Activated naive CD4-positive, alpha-beta T cell treated with anti-CD3 and anti-CD28 coated beads, Interleukin-2, amount 50 U/mL, for 72 hours (primary cell): Measurements from ENCODE around the gene SRSF4. TPM values are rescaled to one million over a fixed set of nuclear protein-coding genes. Genes with fewer than 3 reads are reported as not detected.
"Not testable (repeated sequence)": the region's sequence is repeated elsewhere in the genome, so short reads cannot be mapped to it uniquely, and the experiment has no call there.

Source experiments
- ATAC-seq, 2 donors: fragments of 150-1000 bp; cut with Tn5 transposase; 2 replicates each; pipeline ENCODE4 v1.10.0; 2021; ENCODE audit warnings: mild to moderate bottlenecking in 2 of 2, moderate library complexity in 2 of 2
- DNase-seq, 2 donors: peaks; one replicate each; pipeline ENCODE4 v3.0.0; 2021 to 2022; ENCODE audit warnings: low spot score in 2 of 2
- H3K27ac Mint-ChIP-seq, 2 donors: one replicate each; pipeline ENCODE4 v1.8.0; 2022; ENCODE audit warnings: mild to moderate bottlenecking in 2 of 2, mixed read lengths in 2 of 2
- H3K36me3 Mint-ChIP-seq, 2 donors: one replicate each; pipeline ENCODE4 v1.8.0; 2022; ENCODE audit warnings: mixed read lengths in 2 of 2
- H3K9me3 Mint-ChIP-seq, 2 donors: one replicate each; pipeline ENCODE4 v1.8.0; 2022; ENCODE audit warnings: mixed read lengths in 2 of 2
- total RNA-seq, 2 donors: library from RNA; stranded (reverse); gene quantifications; one replicate each; pipeline ENCODE4 v1.2.3, GENCODE V29; 2022

The SRSF4 gene
- 100 to 1,000 TPM; 139 to 163 TPM for total RNA-seq

DNA sequence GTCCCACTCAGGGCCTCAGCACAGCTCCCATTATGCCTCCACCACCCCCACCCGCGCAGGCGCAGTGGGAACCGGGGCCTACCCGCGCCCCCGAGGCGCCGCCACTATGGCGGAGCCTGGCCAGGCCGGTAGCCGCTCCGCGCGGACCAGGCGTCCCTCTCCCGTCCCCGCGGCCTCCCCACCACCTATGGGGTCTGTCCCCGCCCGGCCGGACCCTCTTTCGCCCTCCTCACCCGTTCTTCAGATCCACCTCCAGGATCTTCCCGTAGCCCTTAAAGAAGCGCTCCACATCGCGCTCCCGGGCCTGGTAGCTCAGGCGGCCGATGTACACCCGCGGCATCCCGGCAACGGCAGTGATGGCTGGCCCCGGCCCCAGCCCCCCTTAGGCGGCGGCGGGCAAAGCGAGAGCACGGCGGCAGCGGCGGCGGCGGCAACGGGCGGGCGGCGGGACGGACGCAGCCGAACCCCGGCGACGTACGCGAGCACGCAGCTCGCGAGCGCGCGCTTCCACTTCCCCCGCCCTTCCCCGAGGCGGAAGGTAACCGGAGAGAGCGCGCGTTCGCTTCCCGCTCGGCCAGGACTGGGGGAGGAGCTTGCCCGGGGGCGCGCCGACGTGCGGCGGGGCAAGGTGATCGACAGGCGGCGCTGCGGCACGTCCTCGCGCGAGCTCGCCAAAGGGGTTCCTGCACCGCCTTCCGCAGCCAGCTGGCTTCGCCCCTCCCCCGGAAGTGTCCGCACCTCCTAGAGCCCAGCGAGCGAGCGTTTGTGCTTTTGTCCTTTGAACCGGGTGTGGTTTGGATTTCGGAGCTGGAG lies at the start of gene SRSF4:
Gene SRSF4, minus strand, starts transcription at position 488 of the 813 bp plus-strand sequence. Its CDS starts 148 bp downstream, at position 340.
- Mint-ChIP-seq H3K27ac (peak within 1 kb of the TSS; percentile 96 to 98), H3K9me3 (no peaks in the 10 kb centered on the region)

DNA sequence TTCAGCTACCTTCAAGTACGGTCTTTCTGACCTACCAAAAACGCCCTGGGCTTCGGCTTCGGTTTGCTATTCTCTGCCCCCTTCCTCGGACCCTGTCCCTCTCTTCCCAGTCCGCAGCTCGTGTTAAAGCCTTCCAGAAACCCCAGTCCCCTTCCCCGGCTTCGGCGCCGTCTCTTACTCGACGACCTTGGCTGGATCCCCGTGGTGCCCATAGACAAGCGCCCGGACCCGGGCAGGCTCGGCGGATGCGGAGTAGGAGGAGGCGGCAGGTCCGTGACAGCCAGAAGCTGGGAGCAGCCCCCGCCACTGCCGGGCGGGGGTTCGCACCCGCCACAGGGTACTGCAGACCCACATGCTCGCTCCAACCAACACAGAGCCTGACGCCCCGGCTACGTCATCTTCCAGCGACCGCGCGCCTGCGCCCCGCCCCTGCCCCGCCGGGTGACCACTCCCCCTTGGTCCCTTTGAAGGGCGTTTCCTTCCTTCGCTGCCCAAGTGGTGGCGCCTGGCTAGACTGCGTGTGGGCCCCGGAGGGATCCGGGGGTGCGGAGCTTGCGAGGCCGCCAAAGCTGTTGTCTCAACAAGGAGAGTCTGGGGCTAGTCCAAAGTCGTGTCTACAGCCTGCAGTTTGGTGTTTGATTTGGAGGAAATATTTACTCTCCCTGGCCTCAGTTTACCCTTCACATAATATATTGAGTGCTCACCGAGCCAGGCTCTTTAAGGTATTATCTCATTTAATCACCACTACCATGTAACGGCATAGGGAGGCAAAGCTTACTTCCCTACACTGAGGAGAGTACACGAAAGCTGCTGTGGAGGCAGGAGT lies 49.1 kb upstream of the SRSF4 start, which contains the start of gene MECR:
Gene MECR, minus strand, starts transcription at position 382 of the 826 bp plus-strand sequence. Its CDS starts 28 bp downstream, at position 354.
- peaks cover 6% of the 10 kb centered on the region in 2 donors for H3K36me3 Mint-ChIP-seq
- H3K9me3 Mint-ChIP-seq = no peaks in the 10 kb centered on the region
- ATAC-seq (peak; percentile 99), DNase-seq (peak; percentile 97 to 98)
- peak within 1 kb of the TSS; percentile 97 to 100 for H3K27ac Mint-ChIP-seq

More for the DNA sequence above, at the start of gene SRSF4:
- peaks cover 28 to 36% of the 10 kb centered on the region in 2 donors for H3K36me3 Mint-ChIP-seq
- peak; percentile 92 for ATAC-seq
- peak; percentile 99 for DNase-seq

- Mint-ChIP-seq H3K27ac (peak overlapping the region; percentile 97 to 100), H3K36me3 (peaks cover 6% of the 10 kb centered on the region in 2 donors), H3K9me3 (no peaks in the 10 kb centered on the region)
- DNase-seq (no peak), ATAC-seq (no peak)
Measured at GRCh38 chr1:29230204-29230552, 48.5 kb upstream of the SRSF4 start.

GRCh38 chr1:29227511-29227910 lies 45.8 kb upstream of the SRSF4 start:
- Mint-ChIP-seq H3K9me3 (no peaks in the 10 kb centered on the region), H3K36me3 (peaks cover 6% of the 10 kb centered on the region in 2 donors), H3K27ac (no peak overlapping the region)
- no peak for DNase-seq
- ATAC-seq = no peak

GRCh38 chr1:29225361-29225760 lies 43.7 kb upstream of the SRSF4 start:
- ATAC-seq = no peak
- Mint-ChIP-seq H3K36me3 (peaks cover 2% of the 10 kb centered on the region in 2 donors), H3K27ac (no peak overlapping the region), H3K9me3 (no peaks in the 10 kb centered on the region)
- no peak for DNase-seq

DNA sequence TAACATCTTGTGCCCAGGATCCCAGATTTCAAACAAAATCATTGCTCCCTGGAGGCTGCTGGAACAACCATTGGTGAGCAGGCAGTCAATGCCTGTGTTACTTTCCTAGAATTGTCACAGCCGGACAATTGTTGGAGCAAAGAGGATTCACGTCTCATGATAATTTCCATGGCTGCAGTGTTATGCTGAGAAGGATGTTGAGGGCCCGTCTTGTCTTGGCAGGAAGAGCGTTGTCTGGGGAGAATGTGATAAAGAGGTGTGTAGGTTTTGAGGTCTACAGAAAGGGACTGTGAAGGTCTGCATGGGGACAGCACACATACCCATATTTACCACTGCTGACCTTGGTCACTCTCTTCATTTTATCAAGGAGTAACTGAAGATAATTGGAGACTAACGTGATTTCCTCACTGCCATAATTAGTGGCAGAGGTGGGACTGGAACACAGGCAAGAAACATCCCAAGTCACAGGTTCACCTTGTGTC lies 42.7 kb upstream of the SRSF4 start:
- ATAC-seq (no peak), DNase-seq (no peak)
- Mint-ChIP-seq H3K9me3 (no peaks in the 10 kb centered on the region), H3K36me3 (no peaks in the 10 kb centered on the region), H3K27ac (peak overlapping the region in 1 of 2 donors; percentile 21)

DNA sequence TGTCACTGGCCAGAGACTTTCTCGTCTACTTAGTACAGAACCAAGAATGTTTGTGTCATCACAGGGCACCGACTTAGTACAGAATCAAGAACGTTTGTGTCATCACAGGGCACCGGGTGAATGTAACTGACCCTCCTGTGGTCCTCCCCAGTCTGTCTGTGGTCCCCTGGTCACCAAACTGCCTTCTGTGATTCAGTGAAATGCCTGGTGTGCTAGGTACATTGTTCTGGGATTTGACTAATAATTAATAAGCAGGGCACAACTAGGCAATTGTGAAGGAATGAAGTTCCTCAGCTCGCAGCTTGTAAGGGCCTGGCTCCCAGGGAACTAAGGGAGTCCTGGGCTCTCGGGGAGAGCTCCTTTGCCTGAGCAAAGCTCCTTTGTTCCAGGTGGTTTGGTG lies 41.8 kb upstream of the SRSF4 start:
- no peak for ATAC-seq
- H3K27ac Mint-ChIP-seq = no peak overlapping the region
- no peaks in the 10 kb centered on the region for H3K36me3 Mint-ChIP-seq
- H3K9me3 Mint-ChIP-seq = no peaks in the 10 kb centered on the region
- no peak for DNase-seq

- ATAC-seq = no peak
- H3K9me3 Mint-ChIP-seq = no peaks in the 10 kb centered on the region
- DNase-seq = no peak
- H3K27ac Mint-ChIP-seq = peak overlapping the region in 1 of 2 donors; percentile 54
- no peaks in the 10 kb centered on the region for H3K36me3 Mint-ChIP-seq
Measured at GRCh38 chr1:29222686-29223085, 41.0 kb upstream of the SRSF4 start.

DNA sequence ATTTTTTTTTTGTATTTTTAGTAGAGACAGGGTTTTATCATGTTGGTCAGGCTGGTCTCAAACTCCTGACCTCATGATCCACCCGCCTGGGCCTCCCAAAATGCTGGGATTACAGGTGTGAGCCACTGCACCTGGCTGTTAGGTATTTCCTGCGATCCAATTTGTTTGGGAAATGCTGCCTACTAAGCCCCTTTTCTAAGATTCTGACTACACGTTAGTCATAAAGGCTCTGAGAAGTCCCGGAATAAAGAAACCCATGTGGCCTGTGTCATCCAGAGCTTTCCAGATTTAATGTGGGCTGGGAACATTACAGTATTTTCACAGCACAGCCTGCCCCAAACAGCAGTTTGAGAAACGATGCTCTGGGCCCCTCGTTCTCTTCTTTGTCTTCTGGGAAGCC lies 40.6 kb upstream of the SRSF4 start:
- H3K36me3 Mint-ChIP-seq, DNase-seq, ATAC-seq, H3K9me3 Mint-ChIP-seq: not testable (repeated sequence)
- peak overlapping the region in 1 of 2 donors; percentile 54 for H3K27ac Mint-ChIP-seq

GRCh38 chr1:29221296-29221695 lies 39.6 kb upstream of the SRSF4 start:
- no peaks in the 10 kb centered on the region for H3K36me3 Mint-ChIP-seq
- H3K27ac Mint-ChIP-seq = no peak overlapping the region
- H3K9me3 Mint-ChIP-seq = no peaks in the 10 kb centered on the region
- DNase-seq (no peak), ATAC-seq (no peak)

GRCh38 chr1:29218223-29218622 lies 36.5 kb upstream of the SRSF4 start:
- ATAC-seq (no peak), DNase-seq (no peak)
- Mint-ChIP-seq H3K36me3 (peaks cover 3 to 5% of the 10 kb centered on the region in 2 donors), H3K27ac (peak overlapping the region in 1 of 2 donors; percentile 5), H3K9me3 (no peaks in the 10 kb centered on the region)

DNA sequence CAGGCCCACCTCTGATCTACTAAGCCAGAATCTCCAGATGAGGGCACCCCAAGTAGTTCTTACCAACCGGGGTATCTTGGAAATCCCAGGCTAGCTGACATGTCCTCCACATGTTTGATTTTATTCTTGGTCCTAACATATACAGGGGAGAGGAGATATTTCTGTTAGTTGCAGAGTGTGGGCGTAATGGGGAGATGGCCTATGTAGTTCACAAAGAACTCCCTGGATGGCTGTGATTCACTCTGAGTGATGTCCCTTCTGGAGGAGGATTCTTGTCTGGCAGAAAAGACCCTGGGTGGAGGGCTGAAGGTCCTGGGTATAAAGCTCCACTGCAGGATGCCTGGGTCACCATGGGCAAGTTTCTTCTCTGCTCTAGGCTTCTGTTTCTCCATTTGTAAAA lies 35.9 kb upstream of the SRSF4 start:
- H3K36me3 Mint-ChIP-seq = peaks cover 9 to 11% of the 10 kb centered on the region in 2 donors
- no peaks in the 10 kb centered on the region for H3K9me3 Mint-ChIP-seq
- H3K27ac Mint-ChIP-seq = no peak overlapping the region
- no peak for ATAC-seq
- no peak for DNase-seq

- ATAC-seq (no peak), DNase-seq (no peak)
- H3K36me3 Mint-ChIP-seq = peaks cover 11 to 12% of the 10 kb centered on the region in 2 donors
- no peak overlapping the region for H3K27ac Mint-ChIP-seq
- H3K9me3 Mint-ChIP-seq = no peaks in the 10 kb centered on the region
Measured at GRCh38 chr1:29213055-29213454, 31.4 kb upstream of the SRSF4 start.

GRCh38 chr1:29211086-29212030 lies 29.7 kb upstream of the SRSF4 start:
- no peaks in the 10 kb centered on the region for H3K9me3 Mint-ChIP-seq
- peaks cover 11 to 12% of the 10 kb centered on the region in 2 donors for H3K36me3 Mint-ChIP-seq
- no peak for DNase-seq
- no peak for ATAC-seq
- peak overlapping the region in 1 of 2 donors; percentile 31 for H3K27ac Mint-ChIP-seq

DNA sequence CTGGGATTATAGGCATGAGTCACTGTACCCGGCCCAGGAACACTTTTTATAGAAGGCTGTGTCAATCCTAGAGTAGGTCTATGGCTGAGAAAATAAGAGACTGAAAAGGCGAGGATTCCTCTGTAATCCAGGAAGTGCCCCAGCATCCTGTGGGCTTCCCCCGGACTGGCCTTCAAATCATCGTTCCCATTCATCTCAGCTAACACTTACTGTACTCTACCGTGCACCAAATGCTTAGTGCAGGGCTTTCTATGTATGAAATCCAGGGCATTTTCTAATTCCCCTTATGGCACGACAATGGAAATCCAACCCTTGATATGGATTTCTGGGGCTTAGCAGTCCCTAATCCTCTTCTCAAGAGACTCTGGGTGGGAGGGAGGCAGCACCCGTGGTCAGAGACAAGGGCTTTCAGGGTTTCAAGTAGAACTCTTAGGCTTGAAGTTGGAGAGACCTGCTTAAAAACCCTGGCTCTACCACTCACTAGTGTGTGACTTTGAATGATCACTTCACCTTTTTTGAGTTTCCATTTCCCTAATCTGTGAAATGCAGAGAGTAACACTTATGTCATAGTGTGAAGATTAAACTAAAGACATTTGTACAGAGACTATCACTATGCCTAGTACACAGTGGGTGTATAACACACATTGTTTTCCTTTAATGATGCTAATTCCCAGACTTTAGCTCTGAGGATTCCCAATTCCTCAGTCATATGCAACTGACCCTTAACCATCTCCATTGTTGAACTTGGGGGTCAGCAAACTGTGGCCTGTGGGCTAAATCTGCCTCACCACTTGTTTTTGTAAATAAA lies 28.8 kb upstream of the SRSF4 start:
- ATAC-seq (no peak), DNase-seq (no peak)
- Mint-ChIP-seq H3K9me3 (no peaks in the 10 kb centered on the region), H3K27ac (no peak overlapping the region), H3K36me3 (peaks cover 12 to 15% of the 10 kb centered on the region in 2 donors)
